HepG2 (cell line): ENCODE results near the gene RGS6.

Source experiments
- MAFK ChIP-seq, 2 experiments: IDR thresholded peaks in 1 of 2; conservative IDR thresholded peaks in 1 of 2; 2 replicates each; pipeline ENCODE4 v1.6.1; 2011; ENCODE audit warnings: improper control_type of control experiment in 2 of 2, low read length in 2 of 2
- SMARCE1 ChIP-seq: fragments of 450-650 bp; IDR thresholded peaks from 2 replicates; pipeline ENCODE4 v1.6.1; 2017; ENCODE audit warnings: borderline replicate concordance
- ZFAT ChIP-seq: sonication (generic); formaldehyde crosslinking; conservative IDR thresholded peaks from 2 replicates; pipeline ENCODE4 v1.8.1; 2023; ENCODE audit warnings: missing genetic modification reagents, inconsistent platforms
- TF ChIP-seq, protein P1 (sequence below): sonication (generic); formaldehyde crosslinking; IDR thresholded peaks from 2 replicates; pipeline ENCODE4 v1.8.1; 2022; ENCODE audit warnings: mild to moderate bottlenecking, missing genetic modification reagents

- no peak for TF ChIP-seq SMARCE1
- no peak for TF ChIP-seq ZFAT
- TF ChIP-seq MAFK (conservative IDR thresholded peaks at IDR 0.05 in 1 of 2, IDR thresholded peaks at IDR 0.05 in 1 of 2; ENCODE audit: low read length in 2 of 2), result no peak
- TF ChIP-seq, protein P1, sequence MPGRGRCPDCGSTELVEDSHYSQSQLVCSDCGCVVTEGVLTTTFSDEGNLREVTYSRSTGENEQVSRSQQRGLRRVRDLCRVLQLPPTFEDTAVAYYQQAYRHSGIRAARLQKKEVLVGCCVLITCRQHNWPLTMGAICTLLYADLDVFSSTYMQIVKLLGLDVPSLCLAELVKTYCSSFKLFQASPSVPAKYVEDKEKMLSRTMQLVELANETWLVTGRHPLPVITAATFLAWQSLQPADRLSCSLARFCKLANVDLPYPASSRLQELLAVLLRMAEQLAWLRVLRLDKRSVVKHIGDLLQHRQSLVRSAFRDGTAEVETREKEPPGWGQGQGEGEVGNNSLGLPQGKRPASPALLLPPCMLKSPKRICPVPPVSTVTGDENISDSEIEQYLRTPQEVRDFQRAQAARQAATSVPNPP (CRISPR knock-in tag), result no peak
Observed at GRCh38 chr14:72164420-72165228, 232.4 kb downstream of the RGS6 start.
